CD4-positive, alpha-beta T cell treated with Interferon alpha-2 for 1 hour (primary cell): ENCODE measurements around the gene OGG1.

Source experiments
- DNase-seq, 2 donors: peaks; one replicate each; pipeline ENCODE4 v3.0.0-alpha.2; 2020 to 2022

OGG1 gene

GRCh38 chr3:9729419-9729818, 20.3 kb upstream of the OGG1 start:
- no peak for DNase-seq

- DNase-seq = no peak
These were observed 19.0 kb upstream of the OGG1 start for GRCh38 chr3:9730657-9731205.

DNA sequence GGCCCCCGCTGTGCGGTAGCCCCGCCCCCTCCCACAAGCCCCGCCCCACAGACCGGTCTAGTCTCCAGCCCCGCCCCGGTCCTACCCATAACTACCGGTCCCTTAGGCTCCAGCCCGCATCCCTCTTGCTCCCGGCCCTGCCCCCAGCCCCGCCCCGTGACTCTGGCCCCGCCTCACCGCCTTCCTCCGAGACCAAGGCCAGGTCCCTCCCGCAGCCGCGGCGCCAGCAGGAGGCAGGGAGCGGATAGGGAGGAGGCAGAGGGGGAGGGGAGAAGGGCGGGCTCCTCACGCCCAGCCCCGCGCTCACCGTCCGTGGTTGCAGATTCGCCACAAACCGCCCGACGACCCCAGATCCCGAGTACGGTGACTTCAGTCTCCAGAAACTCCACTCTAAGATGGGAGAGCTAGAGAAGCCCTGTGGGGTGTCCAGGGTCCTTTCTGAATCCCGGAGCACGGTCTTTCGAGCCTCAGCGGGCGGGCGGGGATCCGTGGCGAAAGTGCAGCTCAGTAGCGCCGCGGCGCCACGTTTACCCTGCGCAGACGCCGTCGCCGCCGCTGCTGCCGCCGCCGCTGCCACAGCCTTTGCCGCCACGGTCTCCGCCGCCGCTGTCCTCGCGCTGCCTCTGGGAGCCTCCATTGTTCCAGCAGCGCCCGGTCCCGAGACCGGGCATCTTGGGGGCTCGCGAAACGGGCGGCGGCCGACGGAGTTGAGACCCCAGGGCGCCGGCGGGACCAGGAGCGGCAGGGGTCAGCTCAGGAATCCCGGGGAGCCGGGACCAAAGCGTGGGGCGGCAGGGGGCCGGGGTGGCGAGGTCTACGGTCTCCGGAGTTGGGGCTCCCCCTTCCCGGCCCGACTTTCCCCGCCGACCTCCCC, 18.3 kb upstream of the OGG1 start, which contains the start of gene BRPF1:
Gene BRPF1, plus strand, starts transcription at position 530 of the 874 bp plus-strand sequence. CDS start 2,406 bp downstream, outside the sequence.
- peak; percentile 100 for DNase-seq

DNA sequence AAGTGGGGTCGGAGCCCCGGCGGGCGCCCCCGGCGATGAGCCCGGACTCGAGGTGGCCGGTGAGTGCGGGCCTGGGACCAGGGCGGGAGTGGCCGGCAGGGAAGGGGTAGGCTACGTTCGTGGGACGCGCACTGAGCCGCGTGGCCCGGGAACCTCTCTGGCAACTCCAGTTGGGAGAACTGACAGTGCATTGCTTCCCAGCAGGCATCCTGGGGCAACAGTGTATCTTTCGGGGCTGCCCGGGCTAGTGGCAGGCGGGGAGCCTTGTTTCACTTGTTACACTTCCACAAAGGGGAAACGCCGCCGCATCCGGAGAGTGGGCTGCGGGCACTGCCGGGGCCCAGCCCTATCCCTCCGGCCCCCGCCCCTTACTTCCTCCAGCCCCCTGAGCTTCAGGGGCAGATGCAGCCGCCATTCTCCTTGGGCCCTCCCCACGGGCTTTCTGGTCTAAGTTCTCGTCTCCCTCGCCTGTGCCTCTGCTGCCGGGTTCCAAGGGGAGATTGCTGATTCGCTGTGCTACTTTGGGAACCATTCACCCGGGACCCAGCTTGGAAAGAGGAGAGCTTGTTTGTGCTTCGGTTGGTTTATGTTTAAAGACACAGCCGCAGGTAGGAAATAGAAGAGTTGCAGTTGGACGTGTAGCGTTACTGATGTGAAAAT, 17.5 kb upstream of the OGG1 start:
- peak; percentile 32 to 64 for DNase-seq

DNA sequence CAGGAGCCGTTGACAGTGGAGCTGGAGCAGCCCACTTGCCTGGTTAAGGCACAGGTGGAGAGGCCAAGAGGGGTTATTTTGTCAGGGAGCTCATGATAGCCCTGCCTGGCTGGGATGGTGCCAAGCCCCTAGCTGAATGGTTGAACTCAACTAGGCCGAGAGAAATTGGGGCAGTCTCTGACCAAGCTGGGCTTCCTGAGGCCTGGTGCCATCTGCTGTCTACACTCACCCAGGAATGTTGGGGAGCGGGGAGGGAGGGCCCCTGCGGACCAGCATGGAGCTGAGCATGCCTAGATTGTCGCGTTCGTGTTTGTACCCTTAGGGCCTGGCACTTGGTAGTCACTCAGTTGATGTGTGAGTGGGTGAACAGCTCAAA, 17.0 kb upstream of the OGG1 start:
- no peak for DNase-seq

GRCh38 chr3:9736831-9737230, 12.9 kb upstream of the OGG1 start:
- no peak for DNase-seq

DNA sequence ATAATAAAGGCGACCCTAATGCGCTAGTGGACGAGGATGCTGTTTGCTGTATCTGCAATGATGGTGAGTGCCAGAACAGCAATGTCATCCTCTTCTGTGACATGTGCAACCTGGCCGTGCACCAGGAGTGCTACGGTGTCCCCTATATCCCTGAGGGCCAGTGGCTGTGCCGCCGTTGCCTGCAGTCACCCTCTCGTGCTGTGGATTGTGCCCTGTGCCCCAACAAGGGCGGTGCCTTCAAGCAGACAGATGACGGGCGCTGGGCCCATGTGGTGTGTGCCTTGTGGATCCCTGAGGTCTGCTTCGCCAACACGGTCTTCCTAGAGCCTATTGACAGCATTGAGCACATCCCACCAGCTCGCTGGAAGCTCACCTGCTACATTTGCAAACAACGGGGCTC, 10.6 kb upstream of the OGG1 start:
- no peak for DNase-seq

DNA sequence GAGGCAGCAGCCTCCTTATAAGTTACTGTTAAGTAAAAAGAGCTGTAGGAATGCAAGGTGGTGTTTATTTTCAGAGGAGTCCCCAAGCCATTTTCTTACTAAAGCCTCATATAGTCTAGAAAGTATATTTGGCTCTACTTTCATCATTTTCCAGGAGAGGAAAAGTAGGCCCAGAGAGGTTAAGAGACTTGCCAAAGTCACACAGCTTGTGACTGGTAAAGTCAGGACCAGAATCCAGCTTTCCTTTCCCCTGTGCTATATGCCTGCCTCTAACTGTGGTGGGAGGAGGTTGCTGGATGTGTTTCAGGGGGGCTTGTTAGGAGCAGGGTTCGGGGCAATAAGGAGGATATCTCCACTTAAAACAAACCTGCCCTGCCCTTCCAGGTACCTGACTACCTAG, 7.2 kb upstream of the OGG1 start:
- no peak for DNase-seq

DNA sequence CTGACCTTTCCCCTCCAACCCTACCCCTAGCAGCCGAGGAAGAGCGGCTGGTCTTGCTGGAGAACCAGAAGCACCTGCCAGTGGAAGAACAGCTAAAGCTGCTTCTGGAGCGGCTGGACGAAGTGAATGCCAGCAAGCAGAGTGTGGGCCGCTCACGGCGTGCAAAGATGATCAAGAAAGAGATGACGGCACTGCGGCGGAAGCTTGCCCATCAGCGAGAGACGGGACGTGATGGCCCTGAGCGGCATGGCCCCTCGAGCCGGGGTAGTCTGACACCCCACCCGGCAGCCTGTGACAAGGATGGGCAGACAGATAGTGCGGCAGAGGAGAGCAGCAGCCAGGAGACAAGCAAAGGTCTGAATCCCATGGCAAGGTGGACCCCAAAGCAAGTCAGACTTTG, 6.2 kb upstream of the OGG1 start:
- DNase-seq = no peak

- DNase-seq = no peak
These were observed 5.6 kb upstream of the OGG1 start for GRCh38 chr3:9744162-9744561.

DNA sequence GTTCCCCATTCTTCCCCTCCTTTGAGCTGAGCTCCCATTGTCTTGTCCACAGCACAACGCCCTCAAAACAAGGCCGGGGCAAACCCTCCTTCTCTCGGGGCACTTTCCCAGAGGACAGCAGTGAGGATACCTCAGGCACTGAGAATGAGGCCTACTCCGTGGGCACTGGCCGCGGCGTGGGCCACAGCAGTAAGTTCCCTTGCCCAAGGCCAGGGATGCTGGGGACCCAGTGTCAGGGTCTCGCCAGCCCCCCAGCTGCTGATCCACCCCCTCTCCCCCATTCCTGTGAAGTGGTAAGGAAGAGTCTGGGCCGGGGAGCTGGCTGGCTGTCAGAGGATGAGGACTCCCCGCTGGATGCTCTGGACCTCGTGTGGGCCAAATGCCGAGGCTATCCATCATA, 4.2 kb upstream of the OGG1 start:
- DNase-seq = no peak

DNA sequence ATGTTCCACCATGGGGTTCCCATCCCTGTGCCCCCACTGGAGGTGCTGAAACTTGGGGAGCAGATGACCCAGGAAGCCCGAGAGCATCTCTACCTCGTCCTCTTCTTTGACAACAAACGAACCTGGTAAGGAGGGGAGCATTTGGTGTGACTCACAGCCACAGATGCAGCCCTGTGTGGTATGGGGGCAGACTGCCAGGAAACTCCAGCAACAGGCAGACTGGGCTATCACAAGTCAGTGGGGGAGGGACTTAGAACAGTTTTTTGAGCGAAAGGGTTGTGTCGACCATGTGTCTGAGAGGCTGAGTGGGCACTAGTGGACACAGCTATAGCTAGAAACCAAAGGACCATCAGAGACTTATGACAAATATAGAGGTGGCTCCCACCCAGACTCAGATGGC, 3.4 kb upstream of the OGG1 start:
- DNase-seq = no peak

GRCh38 chr3:9747267-9747666, 2.5 kb upstream of the OGG1 start:
- no peak for DNase-seq

- DNase-seq = no peak
These were observed 1.7 kb upstream of the OGG1 start for GRCh38 chr3:9748031-9748430.

- DNase-seq = no peak
These were observed 482 bp upstream of the OGG1 start for GRCh38 chr3:9749296-9749644.

- no peak for DNase-seq
These were observed 1.0 kb downstream of the OGG1 start for GRCh38 chr3:9750556-9751411.

DNA sequence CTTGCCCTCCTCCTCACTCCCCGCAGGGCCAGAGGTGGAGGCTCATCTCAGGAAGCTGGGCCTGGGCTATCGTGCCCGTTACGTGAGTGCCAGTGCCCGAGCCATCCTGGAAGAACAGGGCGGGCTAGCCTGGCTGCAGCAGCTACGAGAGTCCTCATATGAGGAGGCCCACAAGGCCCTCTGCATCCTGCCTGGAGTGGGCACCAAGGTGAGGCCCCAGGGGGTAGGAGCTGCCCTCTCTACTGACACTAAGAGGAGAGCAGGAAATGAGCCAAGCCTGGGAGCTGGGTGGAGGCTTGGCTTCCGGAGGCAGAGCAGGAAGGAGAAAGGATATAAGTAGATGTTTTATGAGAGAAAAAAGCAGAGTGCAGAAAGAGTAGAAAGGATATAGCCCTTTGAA, 4.9 kb downstream of the OGG1 start:
- no peak for DNase-seq

GRCh38 chr3:9757427-9757826, 7.7 kb downstream of the OGG1 start:
- DNase-seq = no peak

GRCh38 chr3:9760779-9761505, 11.2 kb downstream of the OGG1 start:
- DNase-seq = no peak

- DNase-seq = no peak
These were observed 12.2 kb downstream of the OGG1 start for GRCh38 chr3:9761919-9762318.

GRCh38 chr3:9762871-9763270, 13.1 kb downstream of the OGG1 start:
- no peak for DNase-seq

- no peak for DNase-seq
These were observed 16.1 kb downstream of the OGG1 start for GRCh38 chr3:9765865-9766264.

DNA sequence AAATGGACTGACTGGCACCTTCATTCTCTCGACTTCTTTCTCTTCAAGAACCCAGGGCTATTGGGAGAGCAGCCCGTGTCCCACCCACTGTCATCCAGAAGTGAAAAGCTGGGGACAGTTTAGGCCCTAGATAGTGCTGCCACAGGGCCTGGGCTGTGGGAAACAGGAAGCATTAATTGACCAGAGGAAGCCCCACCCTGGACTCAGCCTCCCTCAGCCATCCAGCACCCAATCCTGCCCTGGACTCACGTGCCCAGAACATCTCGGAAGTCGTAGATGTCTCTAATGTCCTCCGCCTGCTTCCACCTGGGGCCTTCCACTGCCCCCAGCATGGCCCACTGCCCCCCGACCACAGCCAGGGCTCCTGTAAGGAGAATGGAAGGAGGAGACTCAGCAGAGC, 17.7 kb downstream of the OGG1 start:
- DNase-seq = no peak
